OCI-LY7 (cell line): ENCODE data around the gene DPEP3.

Source experiments
- EZH2phosphoT487 ChIP-seq: fragments of 200-600 bp; sonication (generic); IDR thresholded peaks from 2 replicates; pipeline ENCODE4 v1.6.1; 2018; ENCODE audit warnings: low read depth, borderline replicate concordance, mild to moderate bottlenecking, mixed run types, antibody characterized with exemption, low read length, moderate library complexity, mixed read lengths
- TF ChIP-seq, protein P1 (sequence below): fragments of 200-600 bp; sonication (generic); conservative IDR thresholded peaks from 2 replicates; pipeline ENCODE4 v1.5.1; 2014; ENCODE audit warnings: mild to moderate bottlenecking, antibody characterized with exemption, low read length, moderate library complexity, mixed read lengths

DNA sequence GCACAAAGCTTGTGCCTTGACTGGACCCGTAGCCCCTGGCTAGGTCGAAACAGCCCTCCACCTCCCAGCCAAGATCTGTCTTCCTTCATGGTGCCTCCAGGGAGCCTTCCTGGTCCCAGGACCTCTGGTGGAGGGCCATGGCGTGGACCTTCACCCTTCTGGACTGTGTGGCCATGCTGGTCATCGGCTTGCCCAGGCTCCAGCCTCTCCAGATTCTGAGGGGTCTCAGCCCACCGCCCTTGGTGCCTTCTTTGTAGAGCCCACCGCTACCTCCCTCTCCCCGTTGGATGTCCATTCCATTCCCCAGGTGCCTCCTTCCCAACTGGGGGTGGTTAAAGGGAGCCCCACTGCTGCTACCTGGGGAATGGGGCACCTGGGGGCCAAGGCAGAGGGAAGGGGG is 52.2 kb downstream of the DPEP3 start:
- TF ChIP-seq, protein P1, sequence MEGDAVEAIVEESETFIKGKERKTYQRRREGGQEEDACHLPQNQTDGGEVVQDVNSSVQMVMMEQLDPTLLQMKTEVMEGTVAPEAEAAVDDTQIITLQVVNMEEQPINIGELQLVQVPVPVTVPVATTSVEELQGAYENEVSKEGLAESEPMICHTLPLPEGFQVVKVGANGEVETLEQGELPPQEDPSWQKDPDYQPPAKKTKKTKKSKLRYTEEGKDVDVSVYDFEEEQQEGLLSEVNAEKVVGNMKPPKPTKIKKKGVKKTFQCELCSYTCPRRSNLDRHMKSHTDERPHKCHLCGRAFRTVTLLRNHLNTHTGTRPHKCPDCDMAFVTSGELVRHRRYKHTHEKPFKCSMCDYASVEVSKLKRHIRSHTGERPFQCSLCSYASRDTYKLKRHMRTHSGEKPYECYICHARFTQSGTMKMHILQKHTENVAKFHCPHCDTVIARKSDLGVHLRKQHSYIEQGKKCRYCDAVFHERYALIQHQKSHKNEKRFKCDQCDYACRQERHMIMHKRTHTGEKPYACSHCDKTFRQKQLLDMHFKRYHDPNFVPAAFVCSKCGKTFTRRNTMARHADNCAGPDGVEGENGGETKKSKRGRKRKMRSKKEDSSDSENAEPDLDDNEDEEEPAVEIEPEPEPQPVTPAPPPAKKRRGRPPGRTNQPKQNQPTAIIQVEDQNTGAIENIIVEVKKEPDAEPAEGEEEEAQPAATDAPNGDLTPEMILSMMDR: no peak
- TF ChIP-seq EZH2phosphoT487: no peak
